ENCODE results near the gene GLP2R.

DNA sequence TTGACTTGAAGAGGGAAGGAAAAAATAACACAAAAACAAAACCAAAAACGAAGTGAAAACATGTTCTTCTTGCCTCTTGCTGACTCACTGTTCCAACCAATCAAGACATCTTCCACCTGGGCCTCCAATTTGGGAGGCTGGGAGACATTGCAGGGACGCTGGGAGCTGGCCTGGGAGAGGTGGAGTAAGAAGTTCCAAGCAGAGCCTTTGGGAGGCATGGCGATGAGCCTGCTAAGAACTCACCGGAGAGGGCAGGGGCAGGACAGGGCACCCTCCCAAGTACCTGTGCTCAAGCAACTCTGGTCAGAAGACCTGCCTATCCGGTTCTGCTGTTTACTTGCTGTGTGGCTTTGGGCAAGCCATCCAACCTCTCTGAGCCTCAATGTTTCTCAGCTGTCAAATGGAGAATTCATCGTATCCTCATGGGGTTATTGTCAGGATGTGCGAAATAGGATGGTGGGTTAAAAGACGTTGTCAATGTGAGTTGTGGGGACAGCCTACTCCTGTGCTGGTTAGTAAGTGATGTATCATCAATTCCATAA, 856 bp upstream of the GLP2R start:
- TF ChIP-seq GATA2 (IDR thresholded peaks at IDR 0.05; ENCODE audit: low read depth, low read length) (no peak), GATA3 (IDR thresholded peaks at IDR 0.05; ENCODE audit: low read depth, low read length) (no peak)
